ENCODE results near the gene LRRN2. TPM values are rescaled to one million over a fixed set of nuclear protein-coding genes. Genes with fewer than 3 reads are reported as not detected.

The LRRN2 gene
- total RNA-seq, 3 donors from 2014 or later: 4.3 to 33.3 (median 26.4) TPM

DNA sequence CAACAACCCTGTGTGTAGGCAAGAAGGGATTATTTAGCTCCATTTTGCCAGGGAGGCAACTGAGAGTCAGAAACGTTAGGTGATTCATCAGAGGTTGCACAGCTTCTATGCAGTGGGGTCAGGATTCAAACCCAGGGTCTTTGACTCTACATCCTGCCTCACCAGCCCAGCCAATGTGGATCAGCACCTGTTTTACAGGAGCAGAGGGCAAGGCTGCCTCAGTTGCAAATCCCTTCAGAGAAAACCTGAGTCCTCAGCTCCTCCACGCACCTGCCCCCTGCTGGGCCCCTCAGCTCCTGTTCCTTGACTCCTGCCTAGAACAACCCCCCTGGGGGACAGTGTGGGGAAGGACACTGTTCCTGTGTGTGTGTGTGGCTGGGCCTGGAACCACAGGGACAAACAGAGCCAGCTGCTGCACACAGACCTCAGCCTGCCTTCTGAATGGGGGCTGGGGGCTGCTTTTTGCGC is 61.6 kb downstream of the LRRN2 start:
- DNase-seq (no peak), ATAC-seq (peak; percentile 24)
- Histone ChIP-seq H3K36me3 (ENCODE audit: low read depth) (no peaks in the 10 kb centered on the region), H3K4me1 (ENCODE audit: low read depth) (peaks cover 6% of the 10 kb centered on the region), H3K4me3 (no peak overlapping the region), H3K9me3 (no peaks in the 10 kb centered on the region)
- intact Hi-C loops (cut with DNase I, micrococcal nuclease): no loop called here
- no peak for TF ChIP-seq CTCF (IDR thresholded peaks at IDR 0.05)

GRCh38 chr1:204623365-204623893 is 62.1 kb downstream of the LRRN2 start:
- no peak for TF ChIP-seq CTCF (IDR thresholded peaks at IDR 0.05)
- DNase-seq (peak in 2 of 3 donors; percentile 28 to 66), ATAC-seq (peak; percentile 75)
- intact Hi-C loops (cut with DNase I, micrococcal nuclease): no loop called here
- Histone ChIP-seq H3K4me1 (ENCODE audit: low read depth) (peaks cover 6% of the 10 kb centered on the region), H3K36me3 (ENCODE audit: low read depth) (no peaks in the 10 kb centered on the region), H3K9me3 (no peaks in the 10 kb centered on the region), H3K4me3 (no peak overlapping the region)

DNA sequence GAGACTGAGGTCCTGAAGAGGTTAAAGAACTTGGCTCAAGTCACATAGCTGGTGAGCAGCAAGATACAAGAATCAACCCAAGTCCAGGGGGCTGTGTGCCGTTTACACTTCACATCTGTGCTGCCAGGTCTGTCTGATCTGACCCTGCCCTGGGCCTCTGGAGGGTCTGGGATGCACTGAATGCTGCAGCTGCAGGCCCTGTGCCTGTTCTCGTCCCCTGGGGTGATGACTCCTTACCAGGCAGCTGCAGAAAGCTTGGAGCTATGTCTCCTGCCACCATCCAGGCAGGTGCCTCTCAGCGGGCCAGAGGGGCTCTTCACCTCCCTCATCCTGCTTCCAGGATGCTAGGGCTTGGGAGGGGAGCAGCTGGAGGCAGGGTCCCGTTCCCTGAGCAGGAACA is 63.5 kb downstream of the LRRN2 start:
- no peaks in the 10 kb centered on the region for H3K9me3 ChIP-seq
- H3K4me1 ChIP-seq (ENCODE audit: low read depth): peaks cover 6% of the 10 kb centered on the region
- no peak overlapping the region for H3K4me3 ChIP-seq
- ATAC-seq: no peak
- no peak for TF ChIP-seq CTCF (IDR thresholded peaks at IDR 0.05)
- H3K36me3 ChIP-seq (ENCODE audit: low read depth): no peaks in the 10 kb centered on the region
- intact Hi-C loops (cut with DNase I, micrococcal nuclease): no loop called here
- DNase-seq: no peak

DNA sequence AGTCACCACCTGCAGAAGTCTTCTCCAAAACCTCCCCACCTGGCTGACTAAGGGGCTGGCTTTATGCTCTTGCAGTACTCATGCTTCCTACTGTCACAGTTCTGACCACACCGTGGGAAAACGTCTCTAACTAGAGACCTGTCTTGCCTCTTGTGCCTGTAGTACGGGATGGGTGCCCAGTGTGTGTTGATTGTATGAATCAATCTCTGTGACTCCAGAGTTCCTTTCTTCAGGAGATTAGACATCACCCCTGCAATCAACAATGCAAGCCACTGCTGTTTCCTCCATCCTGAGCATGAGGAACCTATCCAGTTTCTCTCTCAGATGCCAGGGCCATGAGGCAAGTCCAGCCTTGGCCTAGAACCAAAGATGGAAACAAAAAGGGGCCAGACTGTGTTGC is 64.1 kb downstream of the LRRN2 start:
- DNase-seq (no peak), ATAC-seq (no peak)
- intact Hi-C loops (cut with DNase I, micrococcal nuclease): no loop called here
- H3K4me3 ChIP-seq: no peak overlapping the region
- no peaks in the 10 kb centered on the region for H3K36me3 ChIP-seq (ENCODE audit: low read depth)
- H3K4me1 ChIP-seq (ENCODE audit: low read depth): peaks cover 6% of the 10 kb centered on the region
- no peak for TF ChIP-seq CTCF (IDR thresholded peaks at IDR 0.05)
- no peaks in the 10 kb centered on the region for H3K9me3 ChIP-seq

DNA sequence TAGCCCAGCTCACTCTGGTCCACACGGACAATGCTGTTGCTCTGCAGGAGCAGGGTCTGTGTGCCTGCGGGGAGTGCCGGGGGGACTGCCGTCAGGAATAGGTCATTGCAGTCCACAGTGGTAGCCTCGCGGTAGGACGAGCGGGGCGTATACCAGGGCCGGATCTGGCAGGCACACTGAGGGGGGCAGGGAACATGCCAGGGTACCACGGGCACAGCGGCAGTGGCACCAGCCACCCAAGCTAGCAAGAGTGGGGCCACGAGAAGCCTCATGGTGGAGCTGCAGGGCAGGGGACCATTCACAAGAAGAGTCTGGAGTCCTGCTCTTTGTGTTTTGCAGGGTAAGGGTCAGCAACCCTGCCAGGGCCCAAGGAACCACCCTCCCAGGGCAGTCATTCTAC is 65.8 kb downstream of the LRRN2 start:
- no peak overlapping the region for H3K4me3 ChIP-seq
- intact Hi-C loops (cut with DNase I, micrococcal nuclease): no loop called here
- H3K36me3 ChIP-seq (ENCODE audit: low read depth): no peaks in the 10 kb centered on the region
- no peak for ATAC-seq
- H3K4me1 ChIP-seq (ENCODE audit: low read depth): peaks cover 6% of the 10 kb centered on the region
- DNase-seq: peak in 1 of 3 donors; percentile 37
- TF ChIP-seq CTCF (IDR thresholded peaks at IDR 0.05): peak; percentile 21
- no peaks in the 10 kb centered on the region for H3K9me3 ChIP-seq

All from mucosa of descending colon (tissue), 3 donors.